ENCODE data around the gene KDM3B. TPM values are rescaled to one million over a fixed set of nuclear protein-coding genes. Genes with fewer than 3 reads are reported as not detected.

KDM3B gene
- total RNA-seq, 1 donor from 2014 or later = 54.5 TPM

DNA sequence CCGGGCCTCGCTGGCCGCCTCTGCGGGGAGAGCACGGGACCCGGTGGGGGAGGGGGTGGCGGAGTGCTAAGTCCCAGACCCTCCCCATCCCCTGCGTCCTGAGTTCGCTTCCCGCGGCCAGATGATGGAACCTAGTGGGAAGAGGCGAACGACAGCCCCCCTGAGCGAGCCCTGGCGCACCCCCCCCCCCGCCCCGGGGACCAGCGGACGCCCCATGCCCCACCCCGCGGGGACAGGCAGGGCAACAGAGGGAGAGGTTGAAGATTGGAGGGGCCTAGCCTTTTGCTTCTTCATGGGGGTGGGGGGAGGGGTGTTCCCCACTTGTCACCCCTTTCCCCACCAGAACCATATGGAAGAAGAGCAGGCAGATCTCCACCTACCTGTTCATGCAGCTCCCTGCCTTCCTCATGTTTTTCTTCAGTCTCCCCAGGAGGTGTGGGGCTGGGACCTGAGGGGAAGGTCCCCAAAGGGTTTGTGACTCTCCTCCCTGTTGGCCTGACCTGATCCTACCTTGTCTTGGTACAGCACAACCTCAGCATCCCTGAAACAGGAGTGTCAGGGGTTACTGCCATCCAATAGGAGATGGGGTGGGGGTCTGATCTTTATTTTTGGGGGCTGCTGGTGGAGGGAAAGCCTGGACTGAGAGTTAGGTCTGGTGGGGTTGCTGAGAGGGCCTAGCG, 13.9 kb upstream of the KDM3B start:
- H3K4me3 Mint-ChIP-seq (ENCODE audit: low read depth) = peak overlapping the region; percentile 91
- peak overlapping the region; percentile 80 for H3K27ac Mint-ChIP-seq
- H3K36me3 Mint-ChIP-seq (ENCODE audit: low read depth) = peaks cover 19% of the 10 kb centered on the region

DNA sequence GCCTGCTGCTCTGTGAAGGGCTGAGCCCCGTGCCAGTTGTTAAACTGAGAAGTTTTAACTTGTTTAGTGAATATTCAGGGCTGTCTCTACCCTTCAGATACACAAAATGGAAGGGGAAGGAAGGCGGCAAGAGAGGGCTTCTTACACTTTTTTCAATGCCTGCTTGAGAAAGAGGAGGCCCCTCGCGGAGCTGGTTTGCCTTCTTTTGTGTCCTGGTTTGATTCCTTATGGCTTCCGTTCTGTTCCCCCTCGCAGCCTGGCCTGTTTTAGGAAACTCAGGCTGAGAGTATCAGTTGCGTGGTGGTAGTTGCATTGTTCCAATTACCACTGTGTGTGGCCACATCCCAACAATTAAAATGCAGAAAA, 13.4 kb upstream of the KDM3B start:
- peaks cover 36% of the 10 kb centered on the region for H3K4me1 Mint-ChIP-seq (ENCODE audit: low read depth)
- H3K27ac Mint-ChIP-seq = peak overlapping the region; percentile 80
- no peak for DNase-seq (ENCODE audit: low spot score)
- H3K27me3 Mint-ChIP-seq (ENCODE audit: low read depth) = no peaks in the 10 kb centered on the region
- peaks cover 24% of the 10 kb centered on the region for H3K36me3 Mint-ChIP-seq (ENCODE audit: low read depth)
- H3K9me3 Mint-ChIP-seq = no peaks in the 10 kb centered on the region
- intact Hi-C loops (cut with micrococcal nuclease) = loop anchor here (1.0 to 10.0 kb wide), 4 partner anchors 13 to 956 kb away; partner anchors contain the start of genes EGR1, FAM13B, KDM3B and MATR3
- H3K4me3 Mint-ChIP-seq (ENCODE audit: low read depth) = peak overlapping the region; percentile 91

More for the DNA sequence above, 13.9 kb upstream of the KDM3B start:
- Mint-ChIP-seq H3K9me3 (no peaks in the 10 kb centered on the region), H3K4me1 (ENCODE audit: low read depth) (peaks cover 36% of the 10 kb centered on the region), H3K27me3 (ENCODE audit: low read depth) (no peaks in the 10 kb centered on the region)
- intact Hi-C loops (cut with micrococcal nuclease) = loop anchor here (1.0 to 10.0 kb wide), 5 partner anchors 14 to 956 kb away; partner anchors contain the start of genes CDC23, EGR1, FAM13B and KDM3B
- DNase-seq (ENCODE audit: low spot score) = no peak

DNA sequence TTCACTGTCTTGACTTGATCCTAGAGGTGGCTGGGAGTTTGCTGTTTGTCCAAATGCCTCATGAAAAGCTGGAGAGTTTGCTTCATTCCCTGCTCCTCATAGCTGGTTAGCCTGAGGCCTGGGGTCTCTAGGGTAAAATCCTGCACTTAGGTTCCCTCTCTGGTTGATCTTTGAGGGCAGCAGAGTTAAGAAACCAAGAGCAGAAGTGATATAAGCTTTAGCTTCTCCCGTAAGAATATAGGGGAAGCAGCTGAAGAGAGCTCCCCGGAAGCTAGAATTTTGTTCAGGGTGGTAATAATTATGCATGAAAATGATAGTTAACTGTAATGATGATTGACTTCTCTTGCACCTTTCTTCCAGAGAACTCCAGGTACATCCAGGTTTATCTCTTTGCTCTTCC, 13.0 kb upstream of the KDM3B start:
- peak overlapping the region; percentile 91 for H3K4me3 Mint-ChIP-seq (ENCODE audit: low read depth)

DNA sequence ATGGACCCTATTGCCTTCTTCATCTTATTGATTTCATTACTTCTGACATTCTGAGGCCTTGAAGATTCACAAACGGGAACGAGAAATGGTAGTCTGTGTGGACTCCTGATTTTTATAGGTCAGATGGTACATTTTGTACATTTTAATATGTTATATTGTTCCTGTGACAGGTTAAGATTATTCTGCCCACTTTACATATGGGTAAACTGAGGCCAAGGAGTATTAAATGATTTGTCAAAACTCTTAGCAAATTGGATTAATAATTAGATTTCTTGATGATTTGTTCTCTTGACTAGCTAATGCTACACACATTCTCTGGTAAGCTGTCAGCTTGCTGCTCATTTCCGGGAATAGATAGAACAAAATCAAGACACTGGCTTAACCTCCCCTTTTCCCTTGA, 12.5 kb upstream of the KDM3B start:
- peaks cover 36% of the 10 kb centered on the region for H3K4me1 Mint-ChIP-seq (ENCODE audit: low read depth)
- H3K27ac Mint-ChIP-seq = no peak overlapping the region
- no peaks in the 10 kb centered on the region for H3K9me3 Mint-ChIP-seq
- peaks cover 34% of the 10 kb centered on the region for H3K36me3 Mint-ChIP-seq (ENCODE audit: low read depth)
- peak overlapping the region; percentile 91 for H3K4me3 Mint-ChIP-seq (ENCODE audit: low read depth)
- intact Hi-C loops (cut with micrococcal nuclease) = no loop called here
- DNase-seq (ENCODE audit: low spot score) = no peak
- H3K27me3 Mint-ChIP-seq (ENCODE audit: low read depth) = no peaks in the 10 kb centered on the region

More for the DNA sequence above, 13.0 kb upstream of the KDM3B start:
- H3K9me3 Mint-ChIP-seq = no peaks in the 10 kb centered on the region
- H3K27ac Mint-ChIP-seq = peak overlapping the region; percentile 80
- no peak for DNase-seq (ENCODE audit: low spot score)
- no peaks in the 10 kb centered on the region for H3K27me3 Mint-ChIP-seq (ENCODE audit: low read depth)
- peaks cover 28% of the 10 kb centered on the region for H3K36me3 Mint-ChIP-seq (ENCODE audit: low read depth)
- peaks cover 36% of the 10 kb centered on the region for H3K4me1 Mint-ChIP-seq (ENCODE audit: low read depth)
- intact Hi-C loops (cut with micrococcal nuclease) = loop anchor here (1.0 to 10.0 kb wide), 4 partner anchors 13 to 955 kb away; partner anchors contain the start of genes EGR1, FAM13B, KDM3B and MATR3

- no peaks in the 10 kb centered on the region for H3K27me3 Mint-ChIP-seq (ENCODE audit: low read depth)
- H3K9me3 Mint-ChIP-seq = no peaks in the 10 kb centered on the region
- H3K4me3 Mint-ChIP-seq (ENCODE audit: low read depth) = no peak overlapping the region
- peaks cover 16% of the 10 kb centered on the region for H3K4me1 Mint-ChIP-seq (ENCODE audit: low read depth)
- no peak overlapping the region for H3K27ac Mint-ChIP-seq
- DNase-seq (ENCODE audit: low spot score) = no peak
- intact Hi-C loops (cut with micrococcal nuclease) = no loop called here
- H3K36me3 Mint-ChIP-seq (ENCODE audit: low read depth) = peaks cover 62% of the 10 kb centered on the region
These were observed 7.4 kb upstream of the KDM3B start for GRCh38 chr5:138344887-138345622.

DNA sequence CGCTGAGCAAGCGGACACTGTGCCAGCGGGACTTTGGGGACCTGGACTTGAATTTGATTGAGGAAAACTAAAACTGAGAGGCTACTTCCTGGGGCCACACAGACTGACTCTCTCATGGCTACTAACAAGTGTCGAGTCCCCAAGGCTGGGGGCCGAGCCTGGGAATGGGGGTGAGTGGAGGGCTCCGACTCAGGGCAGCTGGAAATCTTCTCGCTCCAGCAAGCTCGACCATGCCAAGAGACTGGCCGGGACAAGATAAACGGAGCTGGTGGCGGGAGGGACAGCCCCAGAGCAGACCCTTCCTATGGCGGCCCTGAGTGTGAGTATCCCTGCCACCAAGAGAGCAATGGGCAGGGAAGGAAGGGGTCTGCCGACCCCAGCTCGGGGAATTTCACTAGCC, 5.6 kb upstream of the KDM3B start:
- H3K9me3 Mint-ChIP-seq = peaks cover 3% of the 10 kb centered on the region

GRCh38 chr5:138349852-138350562, 2.5 kb upstream of the KDM3B start:
- Mint-ChIP-seq H3K27ac (no peak overlapping the region), H3K27me3 (ENCODE audit: low read depth) (no peaks in the 10 kb centered on the region), H3K36me3 (ENCODE audit: low read depth) (peaks cover 48% of the 10 kb centered on the region), H3K4me3 (ENCODE audit: low read depth) (no peak overlapping the region), H3K4me1 (ENCODE audit: low read depth) (peaks cover 24% of the 10 kb centered on the region), H3K9me3 (peaks cover 7% of the 10 kb centered on the region)
- no peak for DNase-seq (ENCODE audit: low spot score)
- intact Hi-C loops (cut with micrococcal nuclease) = loop anchor here (5.0 kb wide), 1 partner anchor 192 kb away; the partner anchor contains the start of gene ETF1

More for the DNA sequence above, 5.6 kb upstream of the KDM3B start:
- H3K27me3 Mint-ChIP-seq (ENCODE audit: low read depth) = no peaks in the 10 kb centered on the region
- no peak for DNase-seq (ENCODE audit: low spot score)
- H3K36me3 Mint-ChIP-seq (ENCODE audit: low read depth) = peaks cover 61% of the 10 kb centered on the region
- intact Hi-C loops (cut with micrococcal nuclease) = no loop called here
- H3K27ac Mint-ChIP-seq = no peak overlapping the region
- H3K4me3 Mint-ChIP-seq (ENCODE audit: low read depth) = no peak overlapping the region
- peaks cover 8% of the 10 kb centered on the region for H3K4me1 Mint-ChIP-seq (ENCODE audit: low read depth)

DNA sequence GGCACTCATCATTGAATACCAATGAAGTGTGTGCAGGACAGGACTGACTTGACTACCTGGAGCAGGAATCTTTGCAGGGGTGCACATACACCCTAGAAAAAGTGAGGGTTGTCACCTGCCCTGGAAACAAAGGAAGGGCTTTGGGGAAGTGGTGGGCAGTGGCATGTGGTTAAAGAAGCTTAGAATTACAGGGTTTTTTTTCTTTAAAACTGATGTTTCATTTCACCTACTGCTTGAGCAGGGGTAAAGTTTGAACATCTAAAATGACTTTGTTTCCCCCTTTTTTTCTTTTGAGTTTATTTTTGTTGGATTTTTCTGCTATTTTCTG, 2.0 kb upstream of the KDM3B start:
- Mint-ChIP-seq H3K27me3 (ENCODE audit: low read depth) (no peaks in the 10 kb centered on the region), H3K4me3 (ENCODE audit: low read depth) (no peak overlapping the region), H3K36me3 (ENCODE audit: low read depth) (peaks cover 47% of the 10 kb centered on the region), H3K27ac (no peak overlapping the region), H3K9me3 (peaks cover 7% of the 10 kb centered on the region), H3K4me1 (ENCODE audit: low read depth) (peaks cover 29% of the 10 kb centered on the region)
- DNase-seq (ENCODE audit: low spot score) = no peak
- intact Hi-C loops (cut with micrococcal nuclease) = loop anchor here (5.0 kb wide), 1 partner anchor 192 kb away; the partner anchor contains the start of gene ETF1

- intact Hi-C loops (cut with micrococcal nuclease) = loop anchor here (5.0 kb wide), 1 partner anchor 191 kb away; the partner anchor contains the start of gene ETF1
- Mint-ChIP-seq H3K27ac (no peak overlapping the region), H3K9me3 (peaks cover 7% of the 10 kb centered on the region), H3K36me3 (ENCODE audit: low read depth) (peaks cover 44% of the 10 kb centered on the region), H3K4me1 (ENCODE audit: low read depth) (peaks cover 34% of the 10 kb centered on the region), H3K4me3 (ENCODE audit: low read depth) (no peak overlapping the region), H3K27me3 (ENCODE audit: low read depth) (no peaks in the 10 kb centered on the region)
- no peak for DNase-seq (ENCODE audit: low spot score)
These were observed 1.4 kb upstream of the KDM3B start for GRCh38 chr5:138351056-138351455.

DNA sequence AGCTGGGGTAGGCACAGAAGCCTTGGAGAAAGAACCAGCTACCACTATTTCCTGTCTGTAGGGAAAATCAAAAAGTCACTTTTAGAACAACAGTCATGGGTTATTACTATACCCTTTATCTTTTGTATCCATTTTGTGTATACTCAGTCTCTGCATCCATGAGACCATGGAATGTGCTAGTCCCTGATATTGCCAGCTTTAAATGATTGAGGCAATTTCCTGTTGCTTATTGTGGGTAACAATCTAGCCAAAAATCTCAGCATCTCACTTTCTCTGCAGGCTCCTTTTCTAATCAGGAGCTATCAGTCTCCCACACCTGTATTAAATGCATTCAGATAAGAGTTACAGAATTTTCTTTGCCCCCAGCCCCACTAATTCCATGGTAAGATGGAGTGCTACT, 968 bp upstream of the KDM3B start:
- intact Hi-C loops (cut with micrococcal nuclease) = loop anchor here (5.0 kb wide), 1 partner anchor 191 kb away; the partner anchor contains the start of gene ETF1
- Mint-ChIP-seq H3K36me3 (ENCODE audit: low read depth) (peaks cover 43% of the 10 kb centered on the region), H3K4me1 (ENCODE audit: low read depth) (peaks cover 36% of the 10 kb centered on the region), H3K4me3 (ENCODE audit: low read depth) (peak overlapping the region; percentile 43), H3K27me3 (ENCODE audit: low read depth) (no peaks in the 10 kb centered on the region), H3K27ac (peak overlapping the region; percentile 27), H3K9me3 (peaks cover 7% of the 10 kb centered on the region)
- DNase-seq (ENCODE audit: low spot score) = no peak

DNA sequence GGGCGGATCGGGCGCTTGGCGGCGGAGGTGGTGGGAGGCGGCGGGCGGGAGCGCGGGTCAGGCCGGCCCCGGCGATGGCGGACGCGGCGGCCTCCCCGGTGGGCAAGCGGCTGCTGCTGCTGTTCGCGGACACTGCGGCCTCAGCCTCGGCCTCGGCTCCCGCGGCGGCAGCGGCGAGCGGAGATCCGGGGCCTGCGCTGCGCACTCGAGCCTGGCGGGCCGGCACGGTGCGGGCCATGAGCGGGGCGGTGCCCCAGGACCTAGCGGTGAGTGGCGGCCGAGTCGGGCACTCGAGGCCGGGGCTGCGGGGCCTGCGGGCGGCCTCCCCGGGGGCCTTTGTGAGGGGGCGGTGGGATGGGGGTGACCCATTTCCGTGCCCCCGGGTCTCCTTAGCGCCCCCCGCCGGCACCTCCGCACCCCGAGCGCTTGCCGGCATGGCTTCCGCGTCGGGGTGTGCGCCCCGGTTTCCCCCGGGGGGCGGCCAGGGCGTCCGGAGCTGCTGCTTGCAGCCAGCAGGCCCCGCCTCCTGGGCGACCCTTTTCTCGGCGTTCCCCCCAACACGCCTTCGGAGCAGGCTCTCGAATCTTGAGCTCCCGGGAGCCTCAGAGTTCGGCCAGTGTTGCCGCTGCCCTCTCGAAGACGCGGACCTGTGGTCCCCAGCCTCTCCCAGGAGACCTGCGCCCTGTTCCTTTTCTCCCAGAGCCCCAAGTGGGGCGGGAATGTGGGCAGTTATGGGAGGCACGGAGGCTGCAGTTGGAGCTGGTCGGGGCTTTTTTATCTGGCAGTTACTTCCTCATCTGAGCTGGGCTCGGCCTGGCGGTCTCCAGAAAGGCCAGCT, 456 bp downstream of the KDM3B start:
- peak overlapping the region; percentile 94 for H3K27ac Mint-ChIP-seq
- DNase-seq (ENCODE audit: low spot score) = peak; percentile 67
- H3K4me3 Mint-ChIP-seq (ENCODE audit: low read depth) = peak overlapping the region; percentile 97
- intact Hi-C loops (cut with micrococcal nuclease) = loop anchor here (1.0 to 5.0 kb wide), 4 partner anchors 14 to 189 kb away; partner anchors contain the start of genes BRD8, EGR1 and ETF1
- no peaks in the 10 kb centered on the region for H3K27me3 Mint-ChIP-seq (ENCODE audit: low read depth)
- peaks cover 37% of the 10 kb centered on the region for H3K4me1 Mint-ChIP-seq (ENCODE audit: low read depth)
- H3K36me3 Mint-ChIP-seq (ENCODE audit: low read depth) = peaks cover 31% of the 10 kb centered on the region
- H3K9me3 Mint-ChIP-seq = peaks cover 7% of the 10 kb centered on the region
